H1 (cell line): ENCODE measurements around the gene NDUFAF8. TPM values are rescaled to one million over a fixed set of nuclear protein-coding genes. Genes with fewer than 3 reads are reported as not detected.

Experiments
- CTCF ChIA-PET: fragments of 300-600 bp; sonication (Branson Sonifier 250); formaldehyde crosslinking; loops from one replicate; lab custom pipeline; 2021; ENCODE audit not compliant: partially characterized antibody; lab: Charles Lee
- POLR2A ChIA-PET: fragments of 300-600 bp; sonication (Branson Sonifier 250); formaldehyde crosslinking; loops from one replicate; lab custom pipeline; 2021; ENCODE audit warnings: inconsistent platforms; ENCODE audit not compliant: partially characterized antibody; lab: Charles Lee
- DNase-seq, 2 experiments: peaks; one replicate each; pipeline versions ENCODE4 v3.0.0 to v3.0.0-alpha.2; 2010 to 2022; ENCODE audit warnings: low spot score in 2 of 2, low read depth in 1 of 2, mixed read lengths in 1 of 2
- FAIRE-seq: peaks from 2 replicates; lab custom pipeline; 2011; peaks lifted over from hg19 to GRCh38; lab: Jason Lieb, UNC
- H2AFZ ChIP-seq: 2 replicates; pipeline ENCODE4 v1.8.1; 2012; ENCODE audit warnings: low read length, inconsistent platforms
- H2AK5ac ChIP-seq: 2 replicates; pipeline ENCODE4 v1.6.1; 2013; ENCODE audit warnings: low read depth, low read length
- H2BK120ac ChIP-seq: replicated peaks from 2 replicates; pipeline ENCODE3; 2013; ENCODE audit warnings: low read depth, low read length, inconsistent platforms
- H2BK12ac ChIP-seq: 2 replicates; pipeline ENCODE4 v1.6.1; 2013; ENCODE audit warnings: low read depth, low read length
- H2BK15ac ChIP-seq: 2 replicates; pipeline ENCODE4 v1.6.1; 2013; ENCODE audit warnings: low read length
- H2BK20ac ChIP-seq: 2 replicates; pipeline ENCODE4 v1.6.1; 2013; ENCODE audit warnings: low read length
- H2BK5ac ChIP-seq: 2 replicates; pipeline ENCODE4 v1.6.1; 2013; ENCODE audit warnings: low read depth, low read length
- H3K14ac ChIP-seq: 2 replicates; pipeline ENCODE4 v1.6.1; 2013; ENCODE audit warnings: inconsistent platforms; ENCODE audit not compliant: insufficient read length
- H3K18ac ChIP-seq: 2 replicates; pipeline ENCODE4 v1.6.1; 2013; ENCODE audit warnings: low read length; ENCODE audit errors: extremely low read depth
- H3K23ac ChIP-seq: 2 replicates; pipeline ENCODE4 v1.6.1; 2013; ENCODE audit warnings: inconsistent platforms; ENCODE audit not compliant: insufficient read length
- H3K23me2 ChIP-seq: 2 replicates; pipeline ENCODE4 v1.6.1; 2013; ENCODE audit warnings: low read depth, low read length
- H3K27ac ChIP-seq: 2 replicates; pipeline ENCODE4 v1.6.1; 2011; ENCODE audit warnings: low read depth, low read length, inconsistent platforms
- H3K27me3 ChIP-seq, 4 experiments: replicated peaks in 1 of 4; 1 replicate in 1 of 4; 2 replicates in 3 of 4; pipeline versions ENCODE4 v1.6.1 to v1.8.1; 2011 to 2013; ENCODE audit warnings: low read length in 3 of 4, mild to moderate bottlenecking in 3 of 4, inconsistent platforms in 2 of 4, mixed read lengths in 2 of 4, moderate library complexity in 1 of 4; ENCODE audit not compliant: control insufficient read depth in 3 of 4, insufficient read depth in 3 of 4; ENCODE audit errors: extremely low read depth in 1 of 4
- H3K36me3 ChIP-seq, 4 experiments: 2 replicates each; pipeline versions ENCODE4 v1.6.1 to v1.8.1; 2011 to 2013; ENCODE audit warnings: mild to moderate bottlenecking in 4 of 4, low read length in 3 of 4, moderate library complexity in 2 of 4, control low read depth in 1 of 4, inconsistent platforms in 1 of 4; ENCODE audit not compliant: insufficient read depth in 4 of 4, control insufficient read depth in 2 of 4
- H3K4ac ChIP-seq: replicated peaks from 2 replicates; pipeline ENCODE3; 2013; ENCODE audit warnings: low read length, low read depth, mixed read lengths, inconsistent platforms; ENCODE audit not compliant: insufficient read length
- H3K4me1 ChIP-seq, 4 experiments: replicated peaks in 1 of 4; 1 replicate in 1 of 4; 2 replicates in 3 of 4; pipeline versions ENCODE4 v1.6.1 to v1.8.1; 2011 to 2013; ENCODE audit warnings: low read length in 3 of 4, inconsistent platforms in 2 of 4, mixed read lengths in 1 of 4; ENCODE audit not compliant: insufficient read depth in 4 of 4, control insufficient read depth in 3 of 4
- H3K4me2 ChIP-seq, 2 experiments: 2 replicates each; pipeline versions ENCODE4 v1.6.1 to v1.8.1; 2011 to 2013; ENCODE audit warnings: low read depth in 2 of 2, low read length in 2 of 2, control low read depth in 1 of 2, inconsistent platforms in 1 of 2, mild to moderate bottlenecking in 1 of 2; ENCODE audit not compliant: insufficient read depth in 1 of 2
- H3K4me3 ChIP-seq, 4 experiments: fragments of 200-600, 300-600 bp in 1 of 4; sonication (generic), shearing (Covaris generic), sonication (Bioruptor Twin) in 1 of 4; 2 replicates each; pipeline versions ENCODE4 v1.5.1 to v1.8.1; 2011 to 2016; ENCODE audit warnings: low read length in 4 of 4, low read depth in 3 of 4, control low read depth in 2 of 4, inconsistent platforms in 2 of 4, mild to moderate bottlenecking in 2 of 4, mixed read lengths in 1 of 4, moderate library complexity in 1 of 4; ENCODE audit not compliant: insufficient read depth in 2 of 4; ENCODE audit errors: extremely low read depth in 1 of 4
- H3K56ac ChIP-seq: replicated peaks from 2 replicates; pipeline ENCODE3; 2013; ENCODE audit warnings: low read depth, mild to moderate bottlenecking, mixed read lengths, low read length, inconsistent platforms; ENCODE audit not compliant: insufficient read length
- H3K79me1 ChIP-seq: 2 replicates; pipeline ENCODE4 v1.6.1; 2013; ENCODE audit warnings: low read depth, low read length, control low read depth
- H3K79me2 ChIP-seq, 2 experiments: 2 replicates each; pipeline versions ENCODE4 v1.6.1 to v1.8.1; 2012 to 2013; ENCODE audit warnings: low read length in 2 of 2, mild to moderate bottlenecking in 2 of 2, inconsistent platforms in 1 of 2; ENCODE audit not compliant: insufficient read depth in 2 of 2, control insufficient read depth in 1 of 2
- H3K9ac ChIP-seq, 4 experiments: replicated peaks in 1 of 4; 1 replicate in 1 of 4; 2 replicates in 3 of 4; pipeline versions ENCODE4 v1.6.1 to v1.8.1; 2011 to 2013; ENCODE audit warnings: low read depth in 3 of 4, low read length in 3 of 4, control low read depth in 2 of 4, mild to moderate bottlenecking in 2 of 4, moderate library complexity in 2 of 4, inconsistent platforms in 1 of 4; ENCODE audit errors: extremely low read depth in 1 of 4
- H3K9me3 ChIP-seq, 2 experiments: 2 replicates each; pipeline versions ENCODE4 v1.6.1 to v1.8.1; 2012 to 2013; ENCODE audit warnings: mild to moderate bottlenecking in 2 of 2, moderate library complexity in 2 of 2, control low read depth in 1 of 2, inconsistent platforms in 1 of 2, low read depth in 1 of 2, low read length in 1 of 2, mixed read lengths in 1 of 2; ENCODE audit not compliant: insufficient read depth in 2 of 2
- H4K20me1 ChIP-seq, 2 experiments: replicated peaks in 1 of 2; 2 replicates each; pipeline versions ENCODE3 to v1.8.1; 2011 to 2013; ENCODE audit warnings: inconsistent platforms in 2 of 2, low read length in 2 of 2, mild to moderate bottlenecking in 1 of 2; ENCODE audit not compliant: insufficient read depth in 2 of 2, control insufficient read depth in 1 of 2
- H4K5ac ChIP-seq: 2 replicates; pipeline ENCODE4 v1.6.1; 2013; ENCODE audit warnings: low read length, low read depth, mixed read lengths, inconsistent platforms; ENCODE audit not compliant: insufficient read length
- H4K8ac ChIP-seq: 2 replicates; pipeline ENCODE4 v1.8.0; 2013; ENCODE audit warnings: mild to moderate bottlenecking, moderate library complexity, low read length, inconsistent platforms; ENCODE audit not compliant: insufficient read depth; ENCODE audit errors: extremely low read depth
- H4K91ac ChIP-seq: replicated peaks from 2 replicates; pipeline ENCODE3; 2013; ENCODE audit warnings: low read length, mixed read lengths, inconsistent platforms; ENCODE audit not compliant: insufficient read length
- BRCA1 ChIP-seq: IDR thresholded peaks from 2 replicates; pipeline ENCODE4 v1.6.1; 2012; ENCODE audit warnings: low read depth, low read length, improper control_type of control experiment
- CTBP2 ChIP-seq: IDR thresholded peaks from 2 replicates; pipeline ENCODE4 v1.7.0; 2011; ENCODE audit warnings: borderline replicate concordance, mild to moderate bottlenecking, moderate library complexity, mixed read lengths, low read length; ENCODE audit not compliant: insufficient read depth, insufficient read length
- CTCF ChIP-seq, 3 experiments: IDR thresholded peaks; 1 replicate in 2 of 3; 2 replicates in 1 of 3; pipeline versions ENCODE4 v1.5.1 to v1.6.1; 2011; ENCODE audit warnings: low read length in 3 of 3, mild to moderate bottlenecking in 3 of 3, inconsistent platforms in 2 of 3, low read depth in 1 of 3, moderate library complexity in 1 of 3; ENCODE audit not compliant: insufficient read depth in 1 of 3; ENCODE audit errors: control extremely low read depth in 1 of 3
- EGR1 ChIP-seq: IDR thresholded peaks from 2 replicates; pipeline ENCODE4 v1.6.1; 2011; ENCODE audit warnings: low read depth, low read length, borderline replicate concordance
- POLR2AphosphoS5 ChIP-seq: IDR thresholded peaks from 2 replicates; pipeline ENCODE4 v1.6.1; 2011; ENCODE audit warnings: low read depth, low read length
- RFX5 ChIP-seq: IDR thresholded peaks from 2 replicates; pipeline ENCODE4 v1.6.1; 2011; ENCODE audit warnings: low read depth, low read length, improper control_type of control experiment, borderline replicate concordance
- RXRA ChIP-seq: IDR thresholded peaks from 2 replicates; pipeline ENCODE4 v1.6.1; 2011; ENCODE audit warnings: low read depth, mild to moderate bottlenecking, low read length, moderate library complexity; ENCODE audit not compliant: insufficient read depth
- YY1 ChIP-seq: IDR thresholded peaks from 2 replicates; pipeline ENCODE4 v1.6.1; 2011; ENCODE audit warnings: low read depth, mild to moderate bottlenecking, low read length
- WGBS, 2 experiments: shearing (Covaris generic) in 1 of 2; methylation state at CpG; one replicate each; pipeline versions ENCODE4 v1.1.6 to v1.1.7; 2013 to 2015; ENCODE audit warnings: low lambda C conversion rate in 2 of 2, mixed read lengths in 2 of 2, inconsistent platforms in 1 of 2, low coverage in 1 of 2, missing lambda C conversion rate in 1 of 2; ENCODE audit not compliant: insufficient replicate concordance in 2 of 2, insufficient coverage in 1 of 2, insufficient read length in 1 of 2; ENCODE audit errors: extremely low coverage in 1 of 2, missing lambda C conversion rate in 1 of 2; 5-methylcytosine and 5-hydroxymethylcytosine counted together
- polyA plus RNA-seq, 7 experiments: library from polyadenylated mRNA; depleted of rRNA in 3 of 7; stranded (reverse) in 5 of 7; unstranded in 2 of 7; fragments of >200 nt in 5 of 7; fragments of 200-250 nt in 2 of 7; gene quantifications; 1 replicate in 5 of 7; 2 replicates in 1 of 7; 4 replicates in 1 of 7; pipeline versions ENCODE4 v1.2.1 to v1.2.3, GENCODE V29; 2011 to 2013; ENCODE audit warnings: missing spikeins in 2 of 7, mixed read lengths in 2 of 7
- total RNA-seq: library from RNA; stranded (reverse); fragmentation: NEBNext Ultra II Directional; extraction: Animal tissue kit (Norgen Biotek cat#: 25700); gene quantifications from 2 replicates; pipeline ENCODE4 v1.2.1, GENCODE V29; 2021
- TF ChIP-seq, protein P1 (sequence below): IDR thresholded peaks from 2 replicates; pipeline ENCODE4 v1.6.1; 2011; ENCODE audit warnings: low read length, improper control_type of control experiment

NDUFAF8 gene
- total and polyA plus RNA-seq, 2 of the 8 experiments (the other 6 are each of a cell fraction or from before 2014, with no cell fraction given): 48.9 to 91.1 TPM

DNA sequence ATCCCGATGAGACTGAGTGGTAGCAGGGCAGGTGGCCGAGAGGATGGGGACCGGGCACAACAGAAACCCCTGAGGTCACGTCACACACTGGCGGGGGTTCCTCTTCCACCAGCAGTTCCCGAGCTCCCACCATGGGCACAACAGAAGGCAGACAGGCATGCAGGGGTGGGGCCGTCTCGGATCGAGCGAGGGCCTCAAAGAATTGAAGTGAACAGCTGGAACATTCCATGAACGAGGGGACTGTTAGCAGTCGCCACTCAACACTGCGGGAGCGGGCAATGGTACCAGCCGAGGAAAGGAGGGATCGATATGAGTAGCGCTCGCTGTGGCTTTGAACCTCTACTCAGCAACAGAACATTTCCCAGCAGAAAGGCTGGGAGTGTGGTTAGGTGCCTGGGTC is 21.6 kb upstream of the NDUFAF8 start:
- no peak overlapping the region for H2BK20ac ChIP-seq
- no peak overlapping the region for H3K18ac ChIP-seq
- FAIRE-seq: no peak
- peaks cover 5% of the 10 kb centered on the region; the same call in 1 of the 2 replicates for H3K23me2 ChIP-seq
- no peak overlapping the region for H3K9ac ChIP-seq
- H4K5ac ChIP-seq: no peak overlapping the region
- H3K4me3 ChIP-seq: no peak overlapping the region
- POLR2A ChIA-PET: interaction anchor here (1.1 kb wide), 2 partner anchors 14 to 21 kb away, joined by 3 read pairs; no protein-coding TSS in a partner anchor
- DNase-seq: no peak
- no peak overlapping the region for H2BK15ac ChIP-seq
- peaks cover 0 to 15% of the 10 kb centered on the region in 2 experiments; a peak in 2 of 4 replicates for H3K79me2 ChIP-seq
- H3K27me3 ChIP-seq: no peaks in the 10 kb centered on the region
- H3K56ac ChIP-seq: no peak overlapping the region
- no peak overlapping the region for H3K4ac ChIP-seq
- H3K79me1 ChIP-seq: peaks cover 21% of the 10 kb centered on the region
- no peak overlapping the region for H3K23ac ChIP-seq
- H2AFZ ChIP-seq: no peak overlapping the region
- no peak overlapping the region for H2BK12ac ChIP-seq
- H2AK5ac ChIP-seq: no peak overlapping the region
- no peak overlapping the region for H3K4me2 ChIP-seq
- H3K14ac ChIP-seq: no peak overlapping the region
- H2BK120ac ChIP-seq: no peak overlapping the region
- H4K91ac ChIP-seq: no peak overlapping the region
- CTCF ChIA-PET: interaction anchor here (0.6 to 1.6 kb wide), 4 partner anchors 13 to 223 kb away, joined by 3 to 4 read pairs (median 4); no protein-coding TSS in a partner anchor
- peaks cover 0 to 5% (median 0%) of the 10 kb centered on the region in 4 experiments; a peak in 1 of 8 replicates for H3K36me3 ChIP-seq
- H3K4me1 ChIP-seq: peaks cover 0 to 12% (median 9%) of the 10 kb centered on the region in 4 experiments; a peak in 5 of 7 replicates
- H4K8ac ChIP-seq: peak overlapping the region; percentile 72; the same call in 1 of the 2 replicates
- WGBS, 2 experiments: 91% methylated on average over 16 of the region's 18 CpGs; no CpG with 5 or more reads in 1 of the 2 experiments
- peak overlapping the region; percentile 35; the same call in 1 of the 2 replicates for H2BK5ac ChIP-seq
- peaks cover 4 to 15% of the 10 kb centered on the region in 2 experiments for H4K20me1 ChIP-seq
- no peak overlapping the region for H3K27ac ChIP-seq
- H3K9me3 ChIP-seq: no peaks in the 10 kb centered on the region
- no peak for TF ChIP-seq CTCF (IDR thresholded peaks at IDR 0.05; ENCODE audit: control extremely low read depth in 1 of 3, insufficient read depth in 1 of 3, low read depth in 1 of 3, low read length in 3 of 3)
- no peak for TF ChIP-seq CTBP2
- no peak for TF ChIP-seq RFX5
- no peak for TF ChIP-seq RXRA
- TF ChIP-seq, protein P1, sequence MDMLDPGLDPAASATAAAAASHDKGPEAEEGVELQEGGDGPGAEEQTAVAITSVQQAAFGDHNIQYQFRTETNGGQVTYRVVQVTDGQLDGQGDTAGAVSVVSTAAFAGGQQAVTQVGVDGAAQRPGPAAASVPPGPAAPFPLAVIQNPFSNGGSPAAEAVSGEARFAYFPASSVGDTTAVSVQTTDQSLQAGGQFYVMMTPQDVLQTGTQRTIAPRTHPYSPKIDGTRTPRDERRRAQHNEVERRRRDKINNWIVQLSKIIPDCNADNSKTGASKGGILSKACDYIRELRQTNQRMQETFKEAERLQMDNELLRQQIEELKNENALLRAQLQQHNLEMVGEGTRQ: no peak
- no peak for TF ChIP-seq BRCA1
- no peak for TF ChIP-seq EGR1
- TF ChIP-seq YY1: no peak
- no peak for TF ChIP-seq POLR2AphosphoS5
